Adrenal gland (tissue), 12 donors: ENCODE data around the gene ATP8A2. TPM values are rescaled to one million over a fixed set of nuclear protein-coding genes. Genes with fewer than 3 reads are reported as not detected.

Experiments used
- DNase-seq, 7 donors: peaks; one replicate each; pipeline ENCODE4 v3.0.0-alpha.2; 2019 to 2020
- H3K27ac ChIP-seq, 5 donors: fragments of 200-600 bp; sonication (generic) in 4 of 5; 1 replicate in 3 of 5; 2 replicates in 2 of 5; pipeline versions ENCODE4 v1.5.1 to v1.8.0; 2016 to 2020; ENCODE audit warnings: mild to moderate bottlenecking in 1 of 5
- H3K27me3 ChIP-seq: fragments of 200-600 bp; 2 replicates; pipeline ENCODE4 v1.8.0; 2021
- H3K36me3 ChIP-seq, 2 donors: fragments of 200-600 bp; replicated peaks in 1 of 2; 1 replicate in 1 of 2; 2 replicates in 1 of 2; pipeline versions ENCODE4 v1.5.1 to v1.8.0; 2018 to 2022
- H3K4me1 ChIP-seq, 2 donors: fragments of 200-600 bp; replicated peaks in 1 of 2; 1 replicate in 1 of 2; 2 replicates in 1 of 2; pipeline versions ENCODE4 v1.5.1 to v1.8.0; 2018 to 2021
- H3K4me3 ChIP-seq, 4 donors: fragments of 200-600 bp; sonication (generic) in 3 of 4; one replicate each; pipeline ENCODE4 v1.5.1; 2016 to 2018
- H3K9me3 ChIP-seq, 3 donors: fragments of 200-600 bp; sonication (generic) in 1 of 3; replicated peaks in 1 of 3; 1 replicate in 2 of 3; 2 replicates in 1 of 3; pipeline versions ENCODE4 v1.5.1 to v1.8.0; 2016 to 2021
- POLR2A ChIP-seq, 2 donors: fragments of 450-650 bp; IDR thresholded peaks; one replicate each; pipeline ENCODE4 v1.6.1; 2017; ENCODE audit warnings: antibody characterized with exemption in 2 of 2, mild to moderate bottlenecking in 2 of 2, moderate library complexity in 1 of 2
- WGBS, 4 donors: extraction: QIAGEN DNeasy Blood & Tissue Kit in 2 of 4; methylation state at CpG; one replicate each; pipeline versions ENCODE4 v1.1.5 to v1.1.7; 2013 to 2017; 5-methylcytosine and 5-hydroxymethylcytosine counted together
- intact Hi-C, 2 donors: fragments of 100-400 bp; cut with DNase I; formaldehyde crosslinking; loops; one replicate each; pipeline versions ENCODE4 v1.14.1 to v1.15.0; 2022 to 2023
- polyA plus RNA-seq, 3 donors: library from polyadenylated mRNA; stranded (reverse); fragments of 200-250 nt in 2 of 3; fragments of 350-450 nt in 1 of 3; fragmentation: Illumina TruSeq in 1 of 3; extraction: RNeasy Lipid Tissue Mini Kit (QIAGEN cat#74804) in 1 of 3; gene quantifications; one replicate each; pipeline ENCODE4 v1.2.3, GENCODE V29; 2013 to 2014
- total RNA-seq, 9 donors: library from RNA; depleted of rRNA in 4 of 9; stranded (reverse); fragments of >200 nt in 4 of 9; fragments of 120-200 nt in 1 of 9; fragmentation: NEBNext Ultra II Directional in 1 of 9; extraction: Animal tissue kit (Norgen Biotek cat#: 25700) in 1 of 9; gene quantifications; one replicate each; pipeline versions ENCODE4 v1.1.0 to v1.2.4, GENCODE V29; 2013 to 2023
- TF ChIP-seq, protein P1 (sequence below), 6 experiments: fragments of 450-650 bp in 4 of 6; fragments of 200-600 bp in 2 of 6; sonication (generic) in 1 of 6; IDR thresholded peaks; 1 replicate in 5 of 6; 2 replicates in 1 of 6; pipeline versions ENCODE4 v1.5.1 to v1.8.0; 2016 to 2021; ENCODE audit warnings: antibody characterized with exemption in 6 of 6, mild to moderate bottlenecking in 2 of 6, moderate library complexity in 1 of 6
- donor health status: healthy with polysubstance abuse.
- donor health status: Bipolar disorder and iron deficiency.
- donor health status: DM: yes; HTN: yes; CAD: no.
- donor health status: DM: no; HTN: no; CAD: no.
- donor health status: DM: no; HTN: no; CAD: no.
- donor health status: DM: yes; HTN: yes; CAD: no.

ATP8A2 gene
- total and polyA plus RNA-seq, 12 donors: 0.77 to 14.0 (median 4.3) TPM

DNA sequence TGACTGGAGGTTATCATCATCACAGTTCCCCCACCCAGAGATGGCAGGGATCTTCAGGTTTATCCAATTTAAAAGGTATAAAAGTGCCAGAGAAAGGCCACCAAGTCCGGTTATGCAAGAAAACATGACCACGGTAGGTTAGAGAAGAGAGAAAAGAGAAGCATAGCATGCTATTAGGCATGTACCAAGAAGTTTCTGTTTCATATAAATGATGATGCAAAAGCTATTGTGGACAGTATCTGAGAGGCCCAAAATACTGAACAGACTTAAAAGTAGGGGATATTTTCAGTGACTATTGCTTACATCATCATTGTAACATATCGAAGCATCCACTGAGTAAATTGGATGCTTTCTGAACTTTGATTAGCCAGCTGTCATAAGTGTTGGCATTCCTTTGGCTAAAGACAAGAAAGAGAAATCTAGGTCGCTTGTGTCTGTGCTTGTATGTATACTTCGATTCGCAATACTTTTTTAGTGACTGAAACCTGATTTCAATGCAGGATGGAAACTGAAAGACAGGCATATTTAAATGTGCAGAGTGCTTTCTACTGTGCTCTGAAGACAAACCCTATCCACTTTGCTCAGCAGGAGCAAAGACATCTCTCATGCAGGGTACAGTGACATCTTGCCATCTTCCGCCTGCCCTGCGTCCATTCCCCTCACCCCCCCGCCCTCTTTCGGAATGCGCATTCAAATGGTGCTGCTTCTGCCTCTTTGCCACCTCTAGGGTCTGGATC lies 499.8 kb downstream of the ATP8A2 start:
- Histone ChIP-seq H3K27me3 (no peaks in the 10 kb centered on the region), H3K9me3 (no peaks in the 10 kb centered on the region), H3K4me3 (no peak overlapping the region), H3K36me3 (no peaks in the 10 kb centered on the region), H3K4me1 (no peaks in the 10 kb centered on the region), H3K27ac (no peak overlapping the region)
- intact Hi-C loops: no loop called here
- 85 to 92% (median 89%) methylated on average over 9 to 11 of the region's 11 CpGs for WGBS, 4 donors
- TF ChIP-seq, protein P1, sequence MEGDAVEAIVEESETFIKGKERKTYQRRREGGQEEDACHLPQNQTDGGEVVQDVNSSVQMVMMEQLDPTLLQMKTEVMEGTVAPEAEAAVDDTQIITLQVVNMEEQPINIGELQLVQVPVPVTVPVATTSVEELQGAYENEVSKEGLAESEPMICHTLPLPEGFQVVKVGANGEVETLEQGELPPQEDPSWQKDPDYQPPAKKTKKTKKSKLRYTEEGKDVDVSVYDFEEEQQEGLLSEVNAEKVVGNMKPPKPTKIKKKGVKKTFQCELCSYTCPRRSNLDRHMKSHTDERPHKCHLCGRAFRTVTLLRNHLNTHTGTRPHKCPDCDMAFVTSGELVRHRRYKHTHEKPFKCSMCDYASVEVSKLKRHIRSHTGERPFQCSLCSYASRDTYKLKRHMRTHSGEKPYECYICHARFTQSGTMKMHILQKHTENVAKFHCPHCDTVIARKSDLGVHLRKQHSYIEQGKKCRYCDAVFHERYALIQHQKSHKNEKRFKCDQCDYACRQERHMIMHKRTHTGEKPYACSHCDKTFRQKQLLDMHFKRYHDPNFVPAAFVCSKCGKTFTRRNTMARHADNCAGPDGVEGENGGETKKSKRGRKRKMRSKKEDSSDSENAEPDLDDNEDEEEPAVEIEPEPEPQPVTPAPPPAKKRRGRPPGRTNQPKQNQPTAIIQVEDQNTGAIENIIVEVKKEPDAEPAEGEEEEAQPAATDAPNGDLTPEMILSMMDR (IDR thresholded peaks at IDR 0.05): no peak
- no peak for TF ChIP-seq POLR2A (IDR thresholded peaks at IDR 0.05)
- DNase-seq: no peak

GRCh38 chr13:25872481-25873241 lies 500.9 kb downstream of the ATP8A2 start:
- TF ChIP-seq, protein P1 (IDR thresholded peaks at IDR 0.05): no peak
- TF ChIP-seq POLR2A (IDR thresholded peaks at IDR 0.05): no peak
- Histone ChIP-seq H3K27me3 (no peaks in the 10 kb centered on the region), H3K27ac (no peak overlapping the region), H3K4me1 (no peaks in the 10 kb centered on the region), H3K4me3 (no peak overlapping the region), H3K36me3 (no peaks in the 10 kb centered on the region), H3K9me3 (no peaks in the 10 kb centered on the region)
- DNase-seq: no peak
- 66 to 75% (median 70%) methylated on average over 7 of the region's 7 CpGs for WGBS, 4 donors
- intact Hi-C loops: no loop called here

- 53 to 67% (median 58%) methylated on average over 2 of the region's 2 CpGs for WGBS, 4 donors
- H3K27ac ChIP-seq: no peak overlapping the region
- intact Hi-C loops: no loop called here
- no peak overlapping the region for H3K4me3 ChIP-seq
- no peaks in the 10 kb centered on the region for H3K36me3 ChIP-seq
- H3K9me3 ChIP-seq: no peaks in the 10 kb centered on the region
- no peak for TF ChIP-seq POLR2A (IDR thresholded peaks at IDR 0.05)
- TF ChIP-seq, protein P1 (IDR thresholded peaks at IDR 0.05): no peak
- no peaks in the 10 kb centered on the region for H3K4me1 ChIP-seq
- DNase-seq: no peak
- no peaks in the 10 kb centered on the region for H3K27me3 ChIP-seq
Observed at GRCh38 chr13:25873242-25873612, 501.5 kb downstream of the ATP8A2 start.

- Histone ChIP-seq H3K36me3 (no peaks in the 10 kb centered on the region), H3K27me3 (no peaks in the 10 kb centered on the region), H3K4me1 (no peaks in the 10 kb centered on the region), H3K9me3 (no peaks in the 10 kb centered on the region), H3K27ac (no peak overlapping the region), H3K4me3 (no peak overlapping the region)
- no peak for DNase-seq
- TF ChIP-seq, protein P1 (IDR thresholded peaks at IDR 0.05): no peak
- intact Hi-C loops: no loop called here
- 78 to 87% (median 85%) methylated on average over 11 of the region's 11 CpGs for WGBS, 4 donors
Observed at GRCh38 chr13:25874064-25874737, 502.4 kb downstream of the ATP8A2 start.
